Stimulated activated naive CD8-positive, alpha-beta T cell treated with anti-CD3 and anti-CD28 coated beads, Interleukin-15, Interleukin-2, amounts not matched to agents 100 ng/mL and 50 ng/mL, for 24 hours (primary cell): ENCODE results near the gene CEP128.
A peak's percentile ranks its signal among the peaks of the same experiment; 100 is the strongest.
"Not testable (repeated sequence)": the region's sequence is repeated elsewhere in the genome, so short reads cannot be mapped to it uniquely, and the experiment has no call there.

ENCODE experiments used
- H3K27ac Mint-ChIP-seq: one replicate; pipeline ENCODE4 v1.8.0; 2021; ENCODE audit warnings: mild to moderate bottlenecking, mixed read lengths
- H3K27me3 Mint-ChIP-seq: one replicate; pipeline ENCODE4 v1.8.0; 2021; ENCODE audit warnings: mixed read lengths
- H3K36me3 Mint-ChIP-seq: one replicate; pipeline ENCODE4 v1.8.0; 2021; ENCODE audit warnings: low read depth, mixed read lengths
- H3K4me1 Mint-ChIP-seq: one replicate; pipeline ENCODE4 v1.8.0; 2021; ENCODE audit warnings: low read depth, mixed read lengths
- H3K4me3 Mint-ChIP-seq: one replicate; pipeline ENCODE4 v1.8.0; 2021; ENCODE audit warnings: mild to moderate bottlenecking, mixed read lengths
- H3K9me3 Mint-ChIP-seq: one replicate; pipeline ENCODE4 v1.8.0; 2021; ENCODE audit warnings: mixed read lengths

CEP128 gene

GRCh38 chr14:80933686-80934085, 7.9 kb downstream of the CEP128 start:
- H3K4me1 Mint-ChIP-seq: peaks cover 38% of the 10 kb centered on the region
- H3K36me3 Mint-ChIP-seq: peaks cover 46% of the 10 kb centered on the region
- no peak overlapping the region for H3K27ac Mint-ChIP-seq
- no peaks in the 10 kb centered on the region for H3K27me3 Mint-ChIP-seq
- no peaks in the 10 kb centered on the region for H3K9me3 Mint-ChIP-seq
- no peak overlapping the region for H3K4me3 Mint-ChIP-seq

DNA sequence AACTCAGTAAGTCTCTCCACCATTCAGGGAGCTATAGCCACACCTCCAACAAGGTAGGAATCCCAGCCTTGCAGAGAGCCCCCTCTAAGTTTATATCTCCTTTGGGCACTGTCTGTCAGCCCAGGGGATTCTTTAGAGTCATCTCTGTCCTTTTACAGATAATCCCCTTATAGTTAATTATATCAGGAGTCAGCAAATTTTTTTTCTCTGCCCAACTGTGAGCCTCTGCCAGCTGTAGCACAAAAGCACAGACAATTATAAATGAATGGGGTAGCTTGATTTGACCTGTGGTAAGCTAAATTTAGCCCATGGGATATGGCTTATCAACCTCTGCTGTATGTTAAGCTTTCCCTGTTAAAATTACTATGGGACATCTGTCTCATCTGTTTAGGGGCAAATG, 8.3 kb downstream of the CEP128 start:
- no peak overlapping the region for H3K4me3 Mint-ChIP-seq
- peaks cover 38% of the 10 kb centered on the region for H3K4me1 Mint-ChIP-seq
- no peak overlapping the region for H3K27ac Mint-ChIP-seq
- H3K27me3 Mint-ChIP-seq: no peaks in the 10 kb centered on the region
- H3K36me3 Mint-ChIP-seq: peaks cover 50% of the 10 kb centered on the region
- H3K9me3 Mint-ChIP-seq: peaks cover 3% of the 10 kb centered on the region

GRCh38 chr14:80930836-80931389, 10.6 kb downstream of the CEP128 start:
- Mint-ChIP-seq H3K4me3 (peak overlapping the region; percentile 64), H3K36me3 (peaks cover 52% of the 10 kb centered on the region), H3K27ac (peak overlapping the region; percentile 91), H3K4me1 (peaks cover 38% of the 10 kb centered on the region), H3K9me3 (peaks cover 4% of the 10 kb centered on the region), H3K27me3 (no peaks in the 10 kb centered on the region)

GRCh38 chr14:80930095-80930494, 11.4 kb downstream of the CEP128 start:
- Mint-ChIP-seq H3K4me3 (peak overlapping the region; percentile 64), H3K4me1 (peaks cover 39% of the 10 kb centered on the region)

GRCh38 chr14:80927083-80927989, 14.2 kb downstream of the CEP128 start:
- Mint-ChIP-seq H3K9me3 (peaks cover 4% of the 10 kb centered on the region), H3K27ac (no peak overlapping the region), H3K36me3 (peaks cover 41% of the 10 kb centered on the region), H3K4me1 (peaks cover 35% of the 10 kb centered on the region), H3K4me3 (no peak overlapping the region), H3K27me3 (no peaks in the 10 kb centered on the region)

More at GRCh38 chr14:80930095-80930494, 11.4 kb downstream of the CEP128 start:
- H3K27ac Mint-ChIP-seq: peak overlapping the region; percentile 91
- peaks cover 4% of the 10 kb centered on the region for H3K9me3 Mint-ChIP-seq
- peaks cover 49% of the 10 kb centered on the region for H3K36me3 Mint-ChIP-seq
- H3K27me3 Mint-ChIP-seq: no peaks in the 10 kb centered on the region

- Mint-ChIP-seq H3K36me3 (peaks cover 36% of the 10 kb centered on the region), H3K4me3 (no peak overlapping the region), H3K9me3 (peaks cover 4% of the 10 kb centered on the region), H3K27ac (no peak overlapping the region), H3K27me3 (no peaks in the 10 kb centered on the region), H3K4me1 (peaks cover 27% of the 10 kb centered on the region)
These were observed 15.0 kb downstream of the CEP128 start for GRCh38 chr14:80926397-80927082.

GRCh38 chr14:80924365-80925103, 17.0 kb downstream of the CEP128 start:
- H3K9me3 Mint-ChIP-seq: peaks cover 4% of the 10 kb centered on the region
- peaks cover 7% of the 10 kb centered on the region for H3K4me1 Mint-ChIP-seq
- no peak overlapping the region for H3K27ac Mint-ChIP-seq
- H3K27me3 Mint-ChIP-seq: no peaks in the 10 kb centered on the region
- H3K4me3 Mint-ChIP-seq: no peak overlapping the region
- H3K36me3 Mint-ChIP-seq: peaks cover 25% of the 10 kb centered on the region

- Mint-ChIP-seq H3K4me3 (no peak overlapping the region), H3K27me3 (no peaks in the 10 kb centered on the region), H3K9me3 (peaks cover 3% of the 10 kb centered on the region), H3K36me3 (peaks cover 13% of the 10 kb centered on the region), H3K27ac (no peak overlapping the region), H3K4me1 (peaks cover 3% of the 10 kb centered on the region)
These were observed 18.2 kb downstream of the CEP128 start for GRCh38 chr14:80923368-80923767.

- Mint-ChIP-seq H3K9me3 (no peaks in the 10 kb centered on the region), H3K4me1 (no peaks in the 10 kb centered on the region), H3K4me3 (no peak overlapping the region), H3K36me3 (peaks cover 20% of the 10 kb centered on the region), H3K27me3 (no peaks in the 10 kb centered on the region), H3K27ac (no peak overlapping the region)
These were observed 21.9 kb downstream of the CEP128 start for GRCh38 chr14:80919622-80920021.

- not testable (repeated sequence) for H3K4me3 Mint-ChIP-seq, H3K27ac Mint-ChIP-seq, H3K9me3 Mint-ChIP-seq, H3K27me3 Mint-ChIP-seq, H3K4me1 Mint-ChIP-seq
- H3K36me3 Mint-ChIP-seq: peaks cover 26% of the 10 kb centered on the region
These were observed 29.5 kb downstream of the CEP128 start for GRCh38 chr14:80912013-80912412.

DNA sequence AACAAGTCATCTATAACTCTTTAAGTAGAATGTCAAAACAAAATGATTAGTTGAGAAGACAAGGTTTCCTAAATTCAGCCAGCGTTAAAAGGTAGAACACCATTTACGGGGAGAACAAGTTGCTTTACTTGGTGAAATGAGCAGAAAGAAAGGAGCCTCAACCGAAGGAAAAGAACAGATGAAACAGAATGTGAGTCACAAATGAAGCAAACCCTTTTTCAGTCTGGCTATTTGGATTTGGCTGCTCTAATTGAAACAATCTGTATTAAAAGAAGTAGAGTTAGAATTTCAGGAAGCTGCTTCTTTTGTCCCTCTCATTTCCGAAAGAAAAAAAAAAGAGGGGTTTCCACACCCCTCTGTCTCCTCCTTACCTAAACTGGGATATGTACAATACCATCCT, 34.6 kb downstream of the CEP128 start:
- no peaks in the 10 kb centered on the region for H3K27me3 Mint-ChIP-seq
- H3K9me3 Mint-ChIP-seq: no peaks in the 10 kb centered on the region
- H3K36me3 Mint-ChIP-seq: peaks cover 41% of the 10 kb centered on the region
- H3K4me1 Mint-ChIP-seq: no peaks in the 10 kb centered on the region
- H3K4me3 Mint-ChIP-seq: no peak overlapping the region
- no peak overlapping the region for H3K27ac Mint-ChIP-seq

DNA sequence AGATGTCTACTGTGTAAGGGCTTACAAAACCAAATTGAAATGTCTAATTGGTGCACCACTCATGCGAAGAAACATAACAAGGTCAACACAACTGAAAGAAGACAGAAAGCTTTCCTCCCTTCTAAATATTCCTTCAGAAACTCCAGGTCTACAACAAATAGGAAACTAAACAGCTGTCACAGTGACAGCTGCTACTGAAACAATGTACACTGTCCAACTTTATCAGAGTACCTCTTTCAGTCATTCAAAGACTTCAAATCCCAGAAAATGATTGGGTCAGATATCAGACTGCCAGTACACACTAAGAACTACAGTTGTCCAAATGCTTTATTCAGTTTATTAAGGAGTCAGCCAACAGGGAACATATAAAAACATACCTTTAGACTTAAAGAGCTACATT, 35.2 kb downstream of the CEP128 start:
- H3K4me3 Mint-ChIP-seq: no peak overlapping the region
- H3K27me3 Mint-ChIP-seq: no peaks in the 10 kb centered on the region
- peaks cover 46% of the 10 kb centered on the region for H3K36me3 Mint-ChIP-seq
- no peaks in the 10 kb centered on the region for H3K9me3 Mint-ChIP-seq
- H3K27ac Mint-ChIP-seq: no peak overlapping the region
- H3K4me1 Mint-ChIP-seq: no peaks in the 10 kb centered on the region

DNA sequence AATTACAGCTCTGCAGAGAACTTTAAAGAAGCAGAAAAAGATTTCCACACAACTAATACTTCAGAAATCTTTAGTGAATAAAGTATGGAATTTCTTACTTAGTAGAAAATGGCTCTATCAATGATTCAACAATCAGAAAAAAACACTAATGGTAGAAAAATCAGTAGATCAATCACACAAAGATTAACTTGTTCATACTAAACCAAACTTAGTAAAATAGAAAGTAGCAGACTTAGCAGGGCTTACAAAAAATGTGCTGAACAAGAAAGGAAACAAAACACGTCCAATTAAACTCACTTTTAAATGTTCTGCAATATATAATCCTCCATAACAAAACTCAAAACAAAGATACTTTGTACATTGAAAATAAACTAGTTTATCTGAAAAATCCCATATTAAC, 38.9 kb downstream of the CEP128 start:
- Mint-ChIP-seq H3K36me3 (peaks cover 61% of the 10 kb centered on the region), H3K4me3 (no peak overlapping the region), H3K4me1 (no peaks in the 10 kb centered on the region), H3K27ac (no peak overlapping the region), H3K9me3 (no peaks in the 10 kb centered on the region), H3K27me3 (no peaks in the 10 kb centered on the region)

DNA sequence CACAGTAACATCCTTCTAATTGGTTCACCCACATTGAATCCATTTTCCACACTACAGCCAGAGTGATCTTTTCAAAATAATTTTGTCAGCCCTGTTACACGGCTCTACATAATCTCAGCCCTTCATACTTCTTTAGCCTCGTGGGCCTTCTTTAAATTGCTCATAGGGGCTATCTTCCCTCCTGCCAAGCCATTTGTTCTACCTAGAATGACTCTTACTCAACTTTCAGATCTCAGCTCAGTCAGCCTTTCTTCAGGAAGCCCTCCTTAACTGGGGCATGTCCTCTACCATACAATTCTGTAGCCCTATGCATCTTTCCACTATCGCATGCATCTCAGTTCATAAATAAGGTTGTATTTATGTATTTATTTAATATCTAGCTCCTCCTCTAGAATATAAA, 39.7 kb downstream of the CEP128 start:
- Mint-ChIP-seq H3K36me3 (peaks cover 65% of the 10 kb centered on the region), H3K27ac (no peak overlapping the region), H3K27me3 (no peaks in the 10 kb centered on the region), H3K4me3 (no peak overlapping the region), H3K9me3 (no peaks in the 10 kb centered on the region), H3K4me1 (no peaks in the 10 kb centered on the region)

- H3K4me1 Mint-ChIP-seq: no peaks in the 10 kb centered on the region
- H3K27ac Mint-ChIP-seq: no peak overlapping the region
- H3K36me3 Mint-ChIP-seq: peaks cover 67% of the 10 kb centered on the region
- H3K27me3 Mint-ChIP-seq: no peaks in the 10 kb centered on the region
- no peak overlapping the region for H3K4me3 Mint-ChIP-seq
- no peaks in the 10 kb centered on the region for H3K9me3 Mint-ChIP-seq
These were observed 40.3 kb downstream of the CEP128 start for GRCh38 chr14:80901260-80901659.
